OCI-LY1 (cell line): Measurements from ENCODE around the gene CATSPERD.

ENCODE experiments used
- CTCF ChIP-seq: fragments of 200-600 bp; sonication (generic), shearing (Covaris generic); IDR thresholded peaks from 2 replicates; pipeline ENCODE4 v1.5.1; 2017; ENCODE audit warnings: mild to moderate bottlenecking, antibody characterized with exemption, low read length, moderate library complexity, mixed read lengths
- EZH2 ChIP-seq: fragments of 200-600 bp; sonication (generic), shearing (Covaris generic); IDR thresholded peaks from 2 replicates; pipeline ENCODE4 v1.8.0; 2017; ENCODE audit warnings: borderline replicate concordance, mixed run types, mild to moderate bottlenecking, antibody characterized with exemption, low read length, moderate library complexity, mixed read lengths

- TF ChIP-seq CTCF: no peak
- no peak for TF ChIP-seq EZH2
Measured at GRCh38 chr19:5788422-5788821, 68.0 kb downstream of the CATSPERD start.
